ENCODE results near the gene KCNT2. TPM values are rescaled to one million over a fixed set of nuclear protein-coding genes. Genes with fewer than 3 reads are reported as not detected.

The KCNT2 gene
- total and polyA plus RNA-seq, 9 of the 15 experiments (the other 6 are each of a cell fraction or from before 2014, with no cell fraction given): 0.13 to 0.73 (median 0.28) TPM

DNA sequence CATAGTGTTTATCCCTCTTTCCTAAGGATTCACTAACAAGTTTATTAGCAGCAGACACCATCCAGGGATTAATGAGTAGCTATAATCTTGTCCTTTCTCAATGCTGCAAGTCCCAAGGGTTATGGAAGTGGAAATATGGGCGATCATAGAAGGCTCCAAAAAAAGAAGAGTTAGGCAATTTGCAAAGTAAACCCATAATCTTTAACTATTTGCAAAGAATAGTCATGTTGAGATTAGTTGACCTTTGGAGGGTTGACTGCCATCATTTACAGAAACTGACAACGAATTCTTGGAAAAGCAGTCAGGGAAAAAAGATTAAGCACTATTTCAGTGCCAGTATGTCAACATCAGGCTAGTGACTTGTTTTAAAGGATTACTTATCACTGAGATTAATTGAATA lies 169.9 kb downstream of the KCNT2 start:
- DNase-seq (ENCODE audit: extremely low read depth in 1 of 4, low spot score in 3 of 4): peak in 1 of 4 experiments; percentile 15
- FAIRE-seq: no peak
- no peaks in the 10 kb centered on the region for H3K4me1 ChIP-seq (replicated peaks in 1 of 2; ENCODE audit: control insufficient read depth in 2 of 2, insufficient read depth in 2 of 2, low read length in 2 of 2)
- CTCF ChIA-PET (ENCODE audit: low intra/inter-chr PET ratio): no interaction called here
- H3K79me2 ChIP-seq (ENCODE audit: control insufficient read depth, insufficient read depth, low read length): no peaks in the 10 kb centered on the region
- H3K4me3 ChIP-seq: no peak overlapping the region
- no peaks in the 10 kb centered on the region for H3K36me3 ChIP-seq (ENCODE audit: control insufficient read depth, insufficient read depth, low read length)
- H3K9me3 ChIP-seq (replicated peaks; ENCODE audit: control insufficient read depth, insufficient read depth, low read depth, low read length): no peaks in the 10 kb centered on the region
- no peaks in the 10 kb centered on the region for H3K27me3 ChIP-seq (ENCODE audit: control insufficient read depth in 2 of 2, insufficient read depth in 2 of 2, low read length in 2 of 2)
- no peak overlapping the region for H2AFZ ChIP-seq (ENCODE audit: low read depth, low read length)
- no peak overlapping the region for H3K4me2 ChIP-seq (ENCODE audit: insufficient read depth, low read length)
- in situ Hi-C loops (cut with MboI): no loop called here
- H4K20me1 ChIP-seq (replicated peaks; ENCODE audit: control insufficient read depth, insufficient read depth, low read length): no peaks in the 10 kb centered on the region
- ATAC-seq: no peak
- POLR2A ChIA-PET: no interaction called here
- WGBS (ENCODE audit: insufficient coverage, low coverage, missing lambda C conversion rate): 0% methylated on average over 2 of the region's 2 CpGs
- intact Hi-C loops (cut with micrococcal nuclease): no loop called here
- no peak overlapping the region for H3K9ac ChIP-seq (ENCODE audit: insufficient read depth in 1 of 2, low read depth in 2 of 2, low read length in 2 of 2)
- BruUV-seq (replicated peaks): no TSS peak
- no peaks in the 10 kb centered on the region for H3K9me1 ChIP-seq (ENCODE audit: control insufficient read depth, insufficient read depth, low read length)
- no peak overlapping the region for H3K27ac ChIP-seq (ENCODE audit: extremely low read depth, low read depth, low read length)
- TF ChIP-seq CBFA2T3 (IDR thresholded peaks at IDR 0.05): peak; percentile 48
- peak; percentile 41; the same call in 1 of the 2 replicates for TF ChIP-seq ARID1B (IDR thresholded peaks at IDR 0.05)
- no peak for TF ChIP-seq CTCF (IDR thresholded peaks at IDR 0.05 in 2 of 3, conservative IDR thresholded peaks at IDR 0.05 in 1 of 3; ENCODE audit: insufficient read depth in 2 of 3, low read depth in 1 of 3, low read length in 3 of 3)
- TF ChIP-seq BCL6 (CRISPR knock-in tag; IDR thresholded peaks at IDR 0.05): no peak
- no peak for TF ChIP-seq IRF9 (tag; IDR thresholded peaks at IDR 0.05)
- TF ChIP-seq ZBTB7A (IDR thresholded peaks at IDR 0.05; ENCODE audit: borderline replicate concordance, control insufficient read depth, low read depth, low read length): no peak
- TF ChIP-seq RCOR1 (IDR thresholded peaks at IDR 0.05; ENCODE audit: borderline replicate concordance in 1 of 2, low read depth in 2 of 2, low read length in 2 of 2): peak in 1 of 2 experiments; percentile 93; a peak in 2 of 4 replicates
- TF ChIP-seq DLX4 (CRISPR knock-in tag; IDR thresholded peaks at IDR 0.05): no peak
- TF ChIP-seq, protein P1, sequence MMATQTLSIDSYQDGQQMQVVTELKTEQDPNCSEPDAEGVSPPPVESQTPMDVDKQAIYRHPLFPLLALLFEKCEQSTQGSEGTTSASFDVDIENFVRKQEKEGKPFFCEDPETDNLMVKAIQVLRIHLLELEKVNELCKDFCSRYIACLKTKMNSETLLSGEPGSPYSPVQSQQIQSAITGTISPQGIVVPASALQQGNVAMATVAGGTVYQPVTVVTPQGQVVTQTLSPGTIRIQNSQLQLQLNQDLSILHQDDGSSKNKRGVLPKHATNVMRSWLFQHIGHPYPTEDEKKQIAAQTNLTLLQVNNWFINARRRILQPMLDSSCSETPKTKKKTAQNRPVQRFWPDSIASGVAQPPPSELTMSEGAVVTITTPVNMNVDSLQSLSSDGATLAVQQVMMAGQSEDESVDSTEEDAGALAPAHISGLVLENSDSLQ (IDR thresholded peaks at IDR 0.05): peak; percentile 62
- no peak for TF ChIP-seq CEBPG (CRISPR knock-in tag; IDR thresholded peaks at IDR 0.05)
- peak in 1 of 2 experiments; percentile 68; a peak in 1 of 4 replicates for TF ChIP-seq CEBPG (tag; conservative IDR thresholded peaks at IDR 0.05 in 1 of 2, IDR thresholded peaks at IDR 0.05 in 1 of 2)
- no peak for TF ChIP-seq NR2C1 (IDR thresholded peaks at IDR 0.05)
- peak; percentile 50 for TF ChIP-seq NR2C1 (tag; IDR thresholded peaks at IDR 0.05)
- no peak for TF ChIP-seq SRSF3 (IDR thresholded peaks at IDR 0.05; ENCODE audit: insufficient read depth, low read length)
- peak; percentile 82 for TF ChIP-seq STAT5A (IDR thresholded peaks at IDR 0.05; ENCODE audit: borderline replicate concordance, low read length)
- TF ChIP-seq KDM1A (IDR thresholded peaks at IDR 0.05): peak; percentile 98
- peak; percentile 65 to 95; a peak in 2 of 4 replicates for TF ChIP-seq HDAC1 (IDR thresholded peaks at IDR 0.05)
- no peak for TF ChIP-seq HEY1 (CRISPR knock-in tag; IDR thresholded peaks at IDR 0.05; ENCODE audit: borderline replicate concordance)
- TF ChIP-seq ID3 (CRISPR knock-in tag; IDR thresholded peaks at IDR 0.05): no peak
- TF ChIP-seq ID3 (tag; IDR thresholded peaks at IDR 0.05): peak; percentile 90
